ENCODE measurements around the gene PTPN5.

The PTPN5 gene

GRCh38 chr11:18700872-18701271 is 90.7 kb downstream of the PTPN5 start:
- H3K4me3 ChIP-seq (ENCODE audit: low read length), result no peak overlapping the region
- TF ChIP-seq, protein P1, sequence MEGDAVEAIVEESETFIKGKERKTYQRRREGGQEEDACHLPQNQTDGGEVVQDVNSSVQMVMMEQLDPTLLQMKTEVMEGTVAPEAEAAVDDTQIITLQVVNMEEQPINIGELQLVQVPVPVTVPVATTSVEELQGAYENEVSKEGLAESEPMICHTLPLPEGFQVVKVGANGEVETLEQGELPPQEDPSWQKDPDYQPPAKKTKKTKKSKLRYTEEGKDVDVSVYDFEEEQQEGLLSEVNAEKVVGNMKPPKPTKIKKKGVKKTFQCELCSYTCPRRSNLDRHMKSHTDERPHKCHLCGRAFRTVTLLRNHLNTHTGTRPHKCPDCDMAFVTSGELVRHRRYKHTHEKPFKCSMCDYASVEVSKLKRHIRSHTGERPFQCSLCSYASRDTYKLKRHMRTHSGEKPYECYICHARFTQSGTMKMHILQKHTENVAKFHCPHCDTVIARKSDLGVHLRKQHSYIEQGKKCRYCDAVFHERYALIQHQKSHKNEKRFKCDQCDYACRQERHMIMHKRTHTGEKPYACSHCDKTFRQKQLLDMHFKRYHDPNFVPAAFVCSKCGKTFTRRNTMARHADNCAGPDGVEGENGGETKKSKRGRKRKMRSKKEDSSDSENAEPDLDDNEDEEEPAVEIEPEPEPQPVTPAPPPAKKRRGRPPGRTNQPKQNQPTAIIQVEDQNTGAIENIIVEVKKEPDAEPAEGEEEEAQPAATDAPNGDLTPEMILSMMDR (IDR thresholded peaks at IDR 0.05; ENCODE audit: insufficient read depth, low read depth, low read length, missing control alignments), result no peak

DNA sequence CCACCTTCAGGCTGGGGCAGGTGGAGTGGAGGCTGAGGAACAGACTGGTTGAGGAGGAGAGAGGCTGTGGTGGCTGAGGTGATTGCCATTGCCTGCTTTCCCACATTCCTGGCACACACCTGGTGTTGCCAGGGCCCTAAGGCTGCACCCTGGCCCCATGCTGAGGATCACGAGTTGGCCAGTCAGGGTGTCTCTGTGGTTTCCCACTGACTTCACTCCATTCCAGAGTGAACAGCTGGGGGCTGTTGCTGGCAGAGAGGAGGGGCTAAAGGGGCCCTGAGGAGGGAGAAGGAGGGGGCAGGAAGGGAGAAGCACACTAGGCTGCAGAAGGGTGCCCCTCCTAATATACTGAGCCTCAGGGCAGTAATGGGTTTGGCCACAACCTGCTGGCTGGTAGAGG is 91.2 kb downstream of the PTPN5 start:
- peak; percentile 34 for DNase-seq (ENCODE audit: low read depth)
- no peak overlapping the region for H3K4me3 ChIP-seq (ENCODE audit: low read length)
- TF ChIP-seq, protein P1 (IDR thresholded peaks at IDR 0.05; ENCODE audit: insufficient read depth, low read depth, low read length, missing control alignments), result no peak

More at GRCh38 chr11:18700872-18701271, 90.7 kb downstream of the PTPN5 start:
- DNase-seq (ENCODE audit: low read depth), result no peak

DNA sequence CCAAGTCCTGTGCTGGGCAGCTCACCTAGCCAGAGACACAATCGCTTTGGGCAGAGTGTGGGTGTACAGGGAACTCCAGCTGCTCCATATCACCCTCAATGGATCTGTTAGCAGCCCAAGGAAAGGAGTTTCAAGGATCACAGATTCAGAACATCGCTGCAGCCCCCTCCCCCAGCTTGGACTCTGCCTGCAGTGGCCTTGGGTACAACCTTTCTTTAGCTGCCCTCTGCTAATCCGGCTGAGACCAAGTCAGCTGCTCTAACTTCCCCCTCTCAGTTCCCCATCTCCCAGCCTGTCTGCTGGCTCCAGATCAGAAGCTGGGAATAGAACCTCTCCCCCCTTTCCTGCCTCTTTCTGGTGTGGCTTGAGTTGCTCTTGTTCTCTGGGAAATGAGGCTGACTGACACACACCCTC is 91.7 kb downstream of the PTPN5 start:
- TF ChIP-seq, protein P1 (IDR thresholded peaks at IDR 0.05; ENCODE audit: insufficient read depth, low read depth, low read length, missing control alignments), result no peak
- H3K4me3 ChIP-seq (ENCODE audit: low read length), result no peak overlapping the region

DNA sequence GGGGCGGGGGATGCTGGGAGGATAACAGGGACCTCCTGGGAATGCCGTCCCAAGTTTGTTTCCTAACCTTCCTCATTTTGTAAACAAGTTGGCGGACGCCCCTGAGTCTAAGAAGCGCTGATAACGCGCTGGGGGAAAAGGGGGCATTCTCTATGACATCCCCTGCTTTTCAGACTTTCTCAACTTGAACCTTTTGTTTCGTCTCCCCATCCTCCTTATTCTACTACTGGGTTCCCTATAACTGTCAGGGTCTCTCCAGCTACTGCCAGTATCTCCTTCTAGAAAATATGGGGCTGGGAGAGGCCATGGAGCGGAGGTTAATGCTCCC is 92.4 kb downstream of the PTPN5 start:
- TF ChIP-seq, protein P1 (IDR thresholded peaks at IDR 0.05; ENCODE audit: insufficient read depth, low read depth, low read length, missing control alignments), result no peak
- peak overlapping the region; percentile 41 for H3K4me3 ChIP-seq (ENCODE audit: low read length)
- no peak for DNase-seq (ENCODE audit: low read depth)

More for the DNA sequence above, 91.7 kb downstream of the PTPN5 start:
- DNase-seq (ENCODE audit: low read depth), result no peak

DNA sequence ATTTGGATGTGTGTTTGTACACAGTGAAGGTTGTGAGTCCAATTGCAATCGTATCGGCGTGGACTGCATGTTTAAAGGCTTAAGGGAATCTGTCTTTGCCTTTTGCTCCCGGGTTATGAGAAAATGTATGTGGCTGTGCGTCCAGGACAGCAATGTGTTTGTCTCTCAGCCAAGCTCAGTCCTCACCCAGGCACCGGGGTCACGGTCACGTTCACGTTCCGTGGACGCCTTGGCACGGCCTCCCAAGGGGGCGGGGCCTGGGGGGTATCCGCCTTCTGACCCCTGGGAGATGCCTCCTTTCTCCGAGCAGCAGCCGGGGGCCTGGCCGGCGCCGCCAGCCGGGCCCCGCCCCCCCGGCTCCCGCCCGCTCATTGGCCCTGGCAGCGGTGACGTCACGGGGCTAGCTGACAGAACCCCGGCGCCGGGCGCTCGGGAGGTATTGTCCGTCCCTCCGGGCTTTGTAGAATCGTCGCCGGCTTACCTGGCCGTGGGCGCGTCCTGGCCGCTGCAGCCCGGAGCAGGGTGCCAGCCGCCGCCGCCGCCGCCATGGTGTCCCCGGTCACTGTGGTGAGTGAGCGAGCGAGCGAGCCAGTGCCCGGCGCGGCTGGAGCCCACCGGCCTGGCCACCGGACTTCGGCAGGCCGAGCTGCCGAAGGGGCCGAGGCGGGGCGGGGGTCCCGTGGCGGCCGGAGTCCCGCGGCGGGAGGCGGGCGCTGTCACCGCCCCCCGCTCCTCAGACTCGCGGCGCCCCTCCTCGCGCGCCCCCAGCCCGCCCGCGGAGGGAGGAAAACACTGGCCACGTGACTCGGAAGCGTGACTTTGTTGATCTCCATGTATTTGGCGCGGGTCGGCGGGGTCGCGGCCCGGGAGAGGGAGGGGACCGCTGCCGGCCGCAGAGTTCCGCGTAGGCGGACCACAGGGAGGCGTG is 93.0 kb downstream of the PTPN5 start, which contains the start of gene TMEM86A:
TMEM86A (plus strand) TSS at position 439 of the 928 bp plus-strand sequence; CDS start at position 547, 108 bp downstream.
- peak; percentile 81 for DNase-seq (ENCODE audit: low read depth)
- TF ChIP-seq, protein P1 (IDR thresholded peaks at IDR 0.05; ENCODE audit: insufficient read depth, low read depth, low read length, missing control alignments), result no peak
- H3K4me3 ChIP-seq (ENCODE audit: low read length), result peak within 1 kb of the TSS; percentile 41

DNA sequence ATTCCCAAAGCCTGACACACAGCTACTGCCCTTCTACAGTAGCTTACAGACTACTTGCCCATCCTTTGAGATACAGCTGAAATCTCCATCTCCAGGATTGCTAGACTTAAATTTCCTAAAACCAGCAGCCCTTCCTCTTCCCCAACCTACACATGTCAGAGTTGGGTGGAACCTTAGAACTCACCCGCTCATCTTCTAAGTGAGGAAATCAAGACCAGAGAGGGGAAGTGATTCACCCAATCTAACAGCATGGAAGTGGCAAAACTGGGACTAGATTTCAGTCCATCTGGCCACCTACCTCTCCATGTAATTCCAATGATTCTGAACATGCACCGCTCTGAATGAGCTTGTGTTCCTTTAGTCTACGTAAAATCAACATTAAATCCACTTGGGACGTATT is 94.0 kb downstream of the PTPN5 start:
- peak; percentile 49 for DNase-seq (ENCODE audit: low read depth)
- TF ChIP-seq, protein P1 (IDR thresholded peaks at IDR 0.05; ENCODE audit: insufficient read depth, low read depth, low read length, missing control alignments), result no peak
- no peak overlapping the region for H3K4me3 ChIP-seq (ENCODE audit: low read length)

Measured in epithelial cell of esophagus (primary cell).